GM12891 (cell line): Measurements from ENCODE around the gene CTDSPL.

Source experiments
- DNase-seq: peaks from one replicate; pipeline ENCODE4 v3.0.0; 2011; ENCODE audit warnings: low spot score; ENCODE audit not compliant: insufficient read length
- FAIRE-seq: peaks from 2 replicates; lab custom pipeline; 2011; peaks lifted over from hg19 to GRCh38; lab: Jason Lieb, UNC
- PAX5 ChIP-seq: IDR thresholded peaks from 2 replicates; pipeline ENCODE4 v1.6.1; 2011; ENCODE audit warnings: low read length, moderate library complexity, mild to moderate bottlenecking; ENCODE audit not compliant: insufficient read depth, severe bottlenecking
- POLR2A ChIP-seq: IDR thresholded peaks from 2 replicates; pipeline ENCODE4 v1.6.1; 2011; ENCODE audit warnings: low read depth, low read length, control low read depth
- POLR2AphosphoS5 ChIP-seq: IDR thresholded peaks from 2 replicates; pipeline ENCODE4 v1.6.1; 2011; ENCODE audit warnings: low read depth, low read length, control low read depth
- POU2F2 ChIP-seq: IDR thresholded peaks from 2 replicates; pipeline ENCODE4 v1.6.1; 2011; ENCODE audit warnings: low read depth, mild to moderate bottlenecking, control low read depth, low read length, moderate library complexity
- SPI1 ChIP-seq: IDR thresholded peaks from 2 replicates; pipeline ENCODE4 v1.6.1; 2011; ENCODE audit warnings: low read depth, low read length, control low read depth
- TAF1 ChIP-seq: IDR thresholded peaks from 2 replicates; pipeline ENCODE4 v1.6.1; 2011; ENCODE audit warnings: low read depth, low read length, control low read depth

Gene CTDSPL

DNA sequence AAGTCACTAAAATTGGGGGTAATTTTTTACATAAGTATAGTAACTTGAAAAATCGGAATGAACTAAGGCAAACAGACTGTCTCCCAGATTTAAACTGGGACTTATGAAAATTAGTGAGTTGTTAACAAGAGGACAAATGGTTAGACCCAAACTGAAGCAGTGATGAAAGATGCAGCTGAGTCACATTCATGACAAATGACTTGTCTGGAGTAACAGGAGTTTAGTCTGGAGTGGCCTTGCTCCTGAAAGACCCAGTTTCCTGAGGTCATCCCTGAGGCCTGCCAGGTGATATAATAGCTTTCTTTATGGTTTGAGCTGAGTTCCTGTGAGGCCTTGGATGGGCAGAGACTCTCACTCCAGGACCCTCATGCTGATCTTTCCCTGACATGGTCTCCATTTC lies 9.6 kb upstream of the CTDSPL start:
- TF ChIP-seq POLR2AphosphoS5, result no peak
- no peak for TF ChIP-seq POLR2A
- TF ChIP-seq TAF1, result no peak
- no peak for FAIRE-seq
- no peak for DNase-seq

DNA sequence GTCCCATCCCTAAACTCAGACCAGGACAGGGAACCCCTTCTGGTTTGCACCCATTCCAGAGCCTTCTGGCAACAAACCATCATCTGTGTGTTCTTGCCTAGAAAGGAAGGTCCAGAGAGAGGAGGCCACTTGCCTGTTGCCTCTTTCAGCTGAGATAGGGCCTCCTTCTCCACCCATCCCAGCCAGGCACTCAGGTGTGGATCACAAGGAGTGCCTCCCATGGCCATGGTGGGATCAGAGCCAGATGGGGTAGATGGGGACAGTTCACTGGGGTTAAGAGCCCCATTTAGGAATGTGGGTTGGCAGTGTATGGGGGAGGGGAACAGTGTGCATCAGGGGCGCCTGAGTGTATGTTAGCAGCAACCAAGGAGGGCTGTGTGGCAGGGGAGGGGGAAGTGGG lies 8.9 kb upstream of the CTDSPL start:
- no peak for FAIRE-seq
- TF ChIP-seq POLR2AphosphoS5, result no peak
- no peak for TF ChIP-seq POU2F2
- no peak for TF ChIP-seq POLR2A
- no peak for TF ChIP-seq PAX5
- no peak for TF ChIP-seq TAF1
- TF ChIP-seq SPI1, result no peak

DNA sequence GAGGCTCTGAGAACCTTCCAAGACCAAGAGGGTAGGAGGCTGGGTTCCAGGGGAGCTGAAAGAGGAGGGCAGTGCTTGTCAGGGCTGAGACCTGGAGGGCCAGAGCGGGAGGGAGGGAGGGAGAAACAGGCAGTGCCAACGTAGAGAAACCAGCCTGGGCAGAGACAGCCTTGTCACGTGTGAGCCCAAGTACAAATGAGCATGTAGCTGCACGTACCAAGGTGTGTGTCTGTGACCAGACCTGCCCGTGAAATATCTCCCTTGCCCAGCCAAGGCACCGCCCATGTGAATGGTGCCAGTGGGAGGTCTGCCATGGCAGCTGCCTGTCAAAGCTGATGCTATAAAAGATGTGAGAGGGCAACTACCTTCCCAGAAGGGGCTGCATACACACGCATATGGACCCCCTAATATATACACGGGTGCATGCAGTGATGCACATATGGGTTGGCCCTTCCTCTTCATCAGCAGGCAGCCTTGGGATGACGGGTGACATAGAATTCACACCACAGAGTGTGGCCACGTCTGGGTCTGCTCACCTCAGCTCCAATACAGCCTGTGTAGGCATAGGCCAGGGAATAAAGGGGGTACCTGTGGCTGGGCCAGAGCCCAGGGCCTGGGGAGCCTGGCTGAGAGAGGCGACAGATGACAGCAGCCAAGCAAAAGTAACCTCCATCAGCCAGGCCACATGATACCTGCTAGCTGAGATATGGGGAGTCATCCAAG lies 7.8 kb upstream of the CTDSPL start:
- FAIRE-seq, result no peak
- TF ChIP-seq TAF1 (no peak), POU2F2 (no peak), POLR2A (no peak), PAX5 (no peak), SPI1 (no peak), POLR2AphosphoS5 (no peak)
- DNase-seq, result no peak

More for the DNA sequence above, 8.9 kb upstream of the CTDSPL start:
- no peak for DNase-seq

DNA sequence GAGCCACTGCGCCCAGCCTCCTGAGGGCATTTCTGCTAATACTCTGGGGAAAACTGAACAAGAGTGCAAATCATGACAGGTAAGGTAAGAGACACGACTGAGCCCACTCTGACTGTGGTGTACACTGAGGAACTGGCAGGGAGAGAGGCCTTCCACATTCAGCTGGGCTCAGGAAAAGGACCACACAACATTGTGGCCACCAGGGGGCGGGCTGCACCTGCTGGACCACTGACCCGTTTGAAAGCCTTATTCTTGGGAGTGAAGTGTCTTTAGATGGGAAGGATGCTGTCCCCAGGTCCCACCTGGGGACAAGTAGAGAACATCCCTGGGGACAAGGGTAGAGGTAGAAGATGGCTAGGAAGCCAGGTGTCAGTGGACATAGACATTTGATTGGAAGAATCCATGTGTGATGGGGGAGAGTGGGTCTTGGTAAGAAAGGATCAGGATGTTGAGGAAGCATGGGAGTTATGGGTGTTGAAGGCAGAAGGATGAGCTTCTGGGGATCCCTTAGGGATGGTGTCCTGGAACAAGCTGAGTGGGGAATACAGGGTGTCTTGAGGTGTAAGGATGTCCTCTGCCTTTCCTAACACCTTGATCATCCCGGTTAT lies 6.2 kb upstream of the CTDSPL start:
- peak; percentile 72 for FAIRE-seq
- DNase-seq, result peak; percentile 40

DNA sequence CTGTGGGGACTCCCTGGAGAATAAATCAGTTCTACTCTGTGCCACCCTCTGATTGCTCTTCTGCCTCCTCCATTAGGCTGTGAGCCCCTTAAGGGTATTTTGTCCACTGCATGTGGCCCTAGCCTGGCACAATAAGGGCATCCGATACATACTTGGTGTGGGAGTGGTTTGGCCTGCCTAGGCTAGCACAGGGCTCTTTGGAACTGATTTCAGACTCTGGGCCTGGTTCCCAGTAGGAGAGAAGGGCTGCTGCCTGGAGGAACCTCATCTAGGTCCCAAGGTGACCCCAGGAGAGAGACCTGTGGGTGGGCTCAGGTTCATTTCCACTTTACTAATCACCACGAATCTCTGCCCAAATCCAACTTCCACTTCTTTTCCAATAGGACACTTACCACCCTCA lies 5.3 kb upstream of the CTDSPL start:
- DNase-seq (no peak), FAIRE-seq (no peak)
- TF ChIP-seq POLR2A (no peak), PAX5 (no peak), TAF1 (no peak), SPI1 (no peak), POLR2AphosphoS5 (no peak), POU2F2 (no peak)

More for the DNA sequence above, 6.2 kb upstream of the CTDSPL start:
- TF ChIP-seq POLR2A (no peak), PAX5 (no peak), POLR2AphosphoS5 (no peak), SPI1 (no peak), POU2F2 (no peak), TAF1 (no peak)

DNA sequence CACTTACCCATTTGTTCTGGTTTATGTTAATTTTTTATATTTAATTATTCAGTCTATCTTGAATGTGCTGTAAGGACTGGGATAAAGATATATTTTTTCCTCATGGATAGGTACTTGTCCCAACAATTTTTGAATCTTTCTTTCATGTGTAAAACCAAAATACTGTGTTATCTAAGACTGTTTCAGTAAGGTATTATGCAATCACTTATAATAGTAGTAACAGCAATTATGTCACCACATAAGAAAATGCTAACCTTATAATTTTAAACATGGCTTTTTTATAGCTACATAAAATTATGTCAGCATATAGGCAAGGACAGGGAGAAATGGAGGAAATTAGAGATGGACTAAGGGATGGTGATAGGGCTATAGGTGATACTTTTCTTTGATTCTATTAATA lies 2.9 kb upstream of the CTDSPL start:
- no peak for FAIRE-seq

DNA sequence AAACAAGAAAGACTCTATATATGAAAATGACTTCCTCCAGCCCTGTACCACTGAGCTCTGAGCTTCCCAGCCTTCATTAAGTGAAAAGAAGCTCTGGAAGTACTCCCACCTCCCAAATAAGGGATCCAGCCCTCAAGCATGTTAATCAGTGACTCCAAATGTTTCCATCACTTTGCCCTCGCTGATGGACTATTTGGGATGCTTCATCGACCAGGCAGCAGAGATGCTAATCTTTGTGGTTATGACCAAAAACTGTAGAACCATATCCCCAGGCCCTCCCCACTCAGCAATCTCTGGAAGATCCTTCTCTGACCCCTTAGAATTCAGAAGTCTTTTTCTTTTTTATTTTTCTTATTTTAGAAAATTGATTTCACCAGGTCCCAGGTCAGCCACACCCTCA lies 2.3 kb upstream of the CTDSPL start:
- no peak for DNase-seq
- no peak for FAIRE-seq
- TF ChIP-seq PAX5 (no peak), SPI1 (no peak), POU2F2 (no peak), POLR2AphosphoS5 (no peak), TAF1 (no peak), POLR2A (no peak)

More for the DNA sequence above, 2.9 kb upstream of the CTDSPL start:
- DNase-seq, result no peak
- no peak for TF ChIP-seq POU2F2
- no peak for TF ChIP-seq SPI1
- TF ChIP-seq PAX5, result no peak
- TF ChIP-seq TAF1, result no peak
- no peak for TF ChIP-seq POLR2A

DNA sequence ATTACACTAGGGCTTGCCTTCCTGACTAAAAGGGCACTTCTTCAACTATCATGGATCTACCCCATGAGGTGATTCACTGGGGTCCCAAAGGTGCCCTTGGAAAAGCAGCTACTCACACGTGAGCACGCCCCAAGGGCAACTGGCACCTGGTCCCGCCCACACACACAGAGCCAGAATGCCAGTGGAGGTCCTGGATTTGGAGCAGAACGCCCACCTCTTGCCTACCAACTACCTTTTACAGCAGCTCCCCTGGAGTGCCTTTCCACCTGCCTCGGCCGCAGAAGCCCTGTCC lies 1.8 kb upstream of the CTDSPL start:
- FAIRE-seq, result no peak
- TF ChIP-seq POLR2A, result no peak
- no peak for TF ChIP-seq POLR2AphosphoS5
- no peak for TF ChIP-seq SPI1
- TF ChIP-seq PAX5, result no peak
- no peak for TF ChIP-seq POU2F2
- TF ChIP-seq TAF1, result no peak
- DNase-seq, result no peak

DNA sequence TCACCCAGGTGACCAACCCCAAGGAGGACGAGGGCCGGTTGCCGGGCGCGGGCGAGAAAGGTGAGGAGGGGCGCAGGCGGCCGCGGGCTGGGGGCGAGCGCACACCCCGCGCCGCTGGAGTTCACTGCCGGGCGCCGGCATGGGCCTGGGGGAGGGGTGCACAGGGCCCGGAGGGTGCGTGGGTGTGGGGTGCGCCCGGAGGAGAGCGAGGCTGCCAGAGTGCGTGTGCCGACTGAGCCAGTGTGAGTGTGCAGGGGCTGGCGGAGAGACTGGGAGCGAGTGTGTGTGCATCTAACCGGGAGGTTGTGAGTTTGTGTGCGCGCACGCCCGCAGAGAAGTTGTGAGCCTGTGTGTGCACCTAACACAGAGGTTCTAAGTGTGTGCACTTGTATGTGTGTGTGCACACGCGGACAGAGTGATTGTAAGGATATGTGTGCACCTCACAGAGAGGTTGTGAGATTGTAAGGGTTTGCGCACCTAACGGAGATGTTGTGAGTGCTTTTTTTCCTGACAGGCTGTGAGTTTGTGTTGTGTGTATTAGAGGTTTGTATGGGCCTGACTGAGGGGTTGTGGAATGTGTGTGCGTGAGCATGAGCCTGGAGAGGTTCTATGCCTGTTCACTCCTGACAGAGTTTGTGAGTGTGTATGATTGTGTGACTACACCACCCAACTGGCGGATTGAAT lies 681 bp downstream of the CTDSPL start:
- DNase-seq, result peak; percentile 26
- TF ChIP-seq POLR2AphosphoS5 (no peak), SPI1 (no peak), PAX5 (no peak), TAF1 (no peak), POU2F2 (no peak), POLR2A (no peak)
- FAIRE-seq, result no peak
